IMR-90 (cell line): ENCODE measurements around the gene ZNF595. TPM values are rescaled to one million over a fixed set of nuclear protein-coding genes. Genes with fewer than 3 reads are reported as not detected.

Experiments used
- ATAC-seq: fragments of 200-7000 bp; cut with Tn5 transposase; 2 replicates; pipeline ENCODE4 v1.9.1; 2020; ENCODE audit warnings: low read depth, mild to moderate bottlenecking, moderate library complexity
- BruUV-seq: library from RNA; stranded (reverse); fragments of 400-500 nt; replicated peaks from 2 replicates; lab custom pipeline; 2021; lab: Mats Ljungman, UMichigan
- CTCF ChIA-PET: fragments of 300-600 bp; formaldehyde crosslinking; extraction: SDS; loops from one replicate; lab custom pipeline; 2021; ENCODE audit warnings: antibody characterized with exemption; lab: Yijun Ruan, JAX
- POLR2A ChIA-PET: fragments of 300-600 bp; sonication (Branson Sonifier 250); formaldehyde crosslinking; loops from one replicate; lab custom pipeline; 2022; ENCODE audit warnings: antibody characterized with exemption; ENCODE audit not compliant: unreplicated experiment; lab: Charles Lee
- DNase-seq: peaks from one replicate; pipeline ENCODE4 v3.0.0; 2013
- H2AFZ ChIP-seq: replicated peaks from 2 replicates; pipeline ENCODE3; 2013; ENCODE audit warnings: low read length, mild to moderate bottlenecking; ENCODE audit not compliant: poor library complexity
- H2AK5ac ChIP-seq: 2 replicates; pipeline ENCODE4 v1.6.1; 2013; ENCODE audit warnings: low read depth, low read length, inconsistent platforms
- H2AK9ac ChIP-seq: replicated peaks from 2 replicates; pipeline ENCODE3; 2013; ENCODE audit warnings: mild to moderate bottlenecking, low read depth, low read length, moderate library complexity; ENCODE audit not compliant: poor library complexity
- H2BK120ac ChIP-seq: 2 replicates; pipeline ENCODE4 v1.6.1; 2013; ENCODE audit warnings: low read depth, low read length, inconsistent platforms
- H2BK15ac ChIP-seq: 3 replicates; pipeline ENCODE4 v1.6.1; 2013; ENCODE audit warnings: low read depth, low read length, inconsistent platforms
- H2BK20ac ChIP-seq: 2 replicates; pipeline ENCODE4 v1.6.1; 2013; ENCODE audit warnings: low read depth, mild to moderate bottlenecking, inconsistent platforms, low read length, moderate library complexity
- H2BK5ac ChIP-seq: 2 replicates; pipeline ENCODE4 v1.6.1; 2013; ENCODE audit warnings: mild to moderate bottlenecking, low read depth, low read length, inconsistent platforms; ENCODE audit not compliant: poor library complexity, severe bottlenecking
- H3K14ac ChIP-seq: replicated peaks from 2 replicates; pipeline ENCODE4 v1.6.1; 2013; ENCODE audit warnings: low read depth, low read length, inconsistent platforms
- H3K18ac ChIP-seq: 2 replicates; pipeline ENCODE4 v1.6.1; 2013; ENCODE audit warnings: low read depth, low read length, control low read depth
- H3K23ac ChIP-seq: 2 replicates; pipeline ENCODE4 v1.6.1; 2013; ENCODE audit warnings: low read depth, low read length, inconsistent platforms
- H3K27ac ChIP-seq: 2 replicates; pipeline ENCODE4 v1.5.1; 2013; ENCODE audit warnings: mild to moderate bottlenecking, control low read depth, low read length; ENCODE audit not compliant: insufficient read depth
- H3K27me3 ChIP-seq: 2 replicates; pipeline ENCODE4 v1.6.1; 2013; ENCODE audit warnings: low read length; ENCODE audit not compliant: control insufficient read depth, insufficient read depth
- H3K36me3 ChIP-seq: 2 replicates; pipeline ENCODE4 v1.6.1; 2013; ENCODE audit warnings: low read length, mixed read lengths; ENCODE audit not compliant: control insufficient read depth, insufficient read depth
- H3K4ac ChIP-seq: 2 replicates; pipeline ENCODE4 v1.6.1; 2013; ENCODE audit warnings: low read depth, low read length, inconsistent platforms
- H3K4me1 ChIP-seq: 2 replicates; pipeline ENCODE4 v1.6.1; 2013; ENCODE audit warnings: low read length, mixed read lengths; ENCODE audit not compliant: control insufficient read depth, insufficient read depth
- H3K4me2 ChIP-seq: 2 replicates; pipeline ENCODE4 v1.6.1; 2013; ENCODE audit warnings: low read depth, mild to moderate bottlenecking, control low read depth, low read length, moderate library complexity
- H3K4me3 ChIP-seq: 2 replicates; pipeline ENCODE4 v1.5.1; 2013; ENCODE audit warnings: low read depth, mild to moderate bottlenecking, control low read depth, low read length, moderate library complexity; ENCODE audit not compliant: insufficient read depth
- H3K56ac ChIP-seq: 2 replicates; pipeline ENCODE4 v1.6.1; 2013; ENCODE audit warnings: low read length, inconsistent platforms; ENCODE audit not compliant: insufficient read depth; ENCODE audit errors: extremely low read depth
- H3K79me1 ChIP-seq, 2 experiments: 2 replicates each; pipeline ENCODE4 v1.6.1; 2013; ENCODE audit warnings: low read length in 2 of 2, inconsistent platforms in 1 of 2, low read depth in 1 of 2
- H3K9ac ChIP-seq: 2 replicates; pipeline ENCODE4 v1.6.1; 2013; ENCODE audit warnings: low read depth, low read length, control low read depth
- H3K9me1 ChIP-seq: 2 replicates; pipeline ENCODE4 v1.6.1; 2013; ENCODE audit warnings: low read length, inconsistent platforms; ENCODE audit not compliant: insufficient read depth
- H3K9me3 ChIP-seq: 2 replicates; pipeline ENCODE4 v1.6.1; 2013; ENCODE audit warnings: low read length; ENCODE audit not compliant: control insufficient read depth, insufficient read depth
- H4K20me1 ChIP-seq: 2 replicates; pipeline ENCODE4 v1.6.1; 2013; ENCODE audit warnings: low read length, inconsistent platforms; ENCODE audit not compliant: insufficient read depth
- H4K5ac ChIP-seq: 2 replicates; pipeline ENCODE4 v1.6.1; 2013; ENCODE audit warnings: mild to moderate bottlenecking, low read depth, low read length, control low read depth
- H4K8ac ChIP-seq, 2 experiments: 2 replicates each; pipeline ENCODE4 v1.6.1; 2013; ENCODE audit warnings: low read depth in 2 of 2, low read length in 2 of 2, control low read depth in 1 of 2, inconsistent platforms in 1 of 2
- H4K91ac ChIP-seq: 2 replicates; pipeline ENCODE4 v1.6.1; 2013; ENCODE audit warnings: low read depth, low read length, inconsistent platforms; ENCODE audit not compliant: insufficient read depth
- BHLHE40 ChIP-seq: fragments of 150-350 bp; IDR thresholded peaks from 2 replicates; pipeline ENCODE4 v1.6.1; 2016; ENCODE audit warnings: mild to moderate bottlenecking, low read depth, low read length
- CEBPB ChIP-seq: IDR thresholded peaks from 2 replicates; pipeline ENCODE4 v1.6.1; 2012; ENCODE audit warnings: low read depth, low read length, improper control_type of control experiment
- FOS ChIP-seq: fragments of 150-350 bp; IDR thresholded peaks from 2 replicates; pipeline ENCODE4 v1.6.1; 2016; ENCODE audit warnings: low read depth, low read length
- MAFK ChIP-seq: IDR thresholded peaks from 2 replicates; pipeline ENCODE4 v1.6.1; 2012; ENCODE audit warnings: low read depth, low read length, improper control_type of control experiment
- MAZ ChIP-seq: IDR thresholded peaks from 2 replicates; pipeline ENCODE4 v1.6.1; 2012; ENCODE audit warnings: low read depth, mild to moderate bottlenecking, low read length, improper control_type of control experiment, moderate library complexity, borderline replicate concordance
- MXI1 ChIP-seq: IDR thresholded peaks from 2 replicates; pipeline ENCODE4 v1.6.1; 2012; ENCODE audit warnings: low read depth, mild to moderate bottlenecking, low read length, moderate library complexity, borderline replicate concordance
- NFE2L2 ChIP-seq: fragments of 150-350 bp; IDR thresholded peaks from 2 replicates; pipeline ENCODE4 v1.6.1; 2016; ENCODE audit warnings: low read depth, mild to moderate bottlenecking, low read length
- POLR2A ChIP-seq: IDR thresholded peaks from 2 replicates; pipeline ENCODE4 v1.6.1; 2012; ENCODE audit warnings: mild to moderate bottlenecking, low read depth, low read length
- RAD21 ChIP-seq: IDR thresholded peaks from 2 replicates; pipeline ENCODE4 v1.6.1; 2012; ENCODE audit warnings: low read length, improper control_type of control experiment
- RCOR1 ChIP-seq: IDR thresholded peaks from 2 replicates; pipeline ENCODE4 v1.6.1; 2012; ENCODE audit warnings: mild to moderate bottlenecking, low read length, improper control_type of control experiment; ENCODE audit not compliant: insufficient replicate concordance
- RFX5 ChIP-seq: IDR thresholded peaks from 2 replicates; pipeline ENCODE4 v1.8.0; 2012; ENCODE audit warnings: low read depth, mild to moderate bottlenecking, low read length, moderate library complexity
- SMC3 ChIP-seq: fragments of 150-350 bp; IDR thresholded peaks from 2 replicates; pipeline ENCODE4 v1.6.1; 2016; ENCODE audit warnings: low read depth, mild to moderate bottlenecking, antibody characterized with exemption, low read length, moderate library complexity
- WGBS, 2 experiments: methylation state at CpG; one replicate each; pipeline versions ENCODE4 v1.1.5 to v1.1.7; 2013; ENCODE audit warnings: missing lambda C conversion rate in 2 of 2; ENCODE audit not compliant: insufficient read length in 1 of 2; ENCODE audit errors: extremely low coverage in 2 of 2; 5-methylcytosine and 5-hydroxymethylcytosine counted together
- dilution Hi-C: fragments of 300-500 bp; cut with HindIII; formaldehyde crosslinking; loops from one replicate; pipeline ENCODE4 v1.14.3; 2018; ENCODE audit warnings: low sequenced_read_pairs; ENCODE audit not compliant: unreplicated experiment
- in situ Hi-C: fragments of 300-500 bp; cut with MboI; formaldehyde crosslinking; loops from 3 replicates; pipeline ENCODE4 v1.14.3; 2019; ENCODE audit warnings: low sequenced_read_pairs, inconsistent platforms, mixed read lengths
- intact Hi-C: fragments of 100-400 bp; cut with micrococcal nuclease; formaldehyde crosslinking; loops from 2 replicates; pipeline ENCODE4 v1.10.0; 2022
- polyA plus RNA-seq, 3 experiments: library from polyadenylated mRNA; depleted of rRNA; stranded (reverse); fragments of >200 nt; gene quantifications; 2 replicates each; pipeline ENCODE4 v1.2.3, GENCODE V29; 2012; ENCODE audit warnings: low replicate concordance in 1 of 3
- total RNA-seq: library from RNA; depleted of rRNA; stranded (reverse); fragments of >200 nt; gene quantifications from 2 replicates; pipeline ENCODE4 v1.2.3, GENCODE V29; 2012
- TF ChIP-seq, protein P1 (sequence below): fragments of 150-350 bp; IDR thresholded peaks from 2 replicates; pipeline ENCODE4 v1.6.1; 2017; ENCODE audit warnings: mild to moderate bottlenecking, antibody characterized with exemption, low read length, low read depth
- TF ChIP-seq, protein P2 (sequence below): fragments of 150-350 bp; IDR thresholded peaks from 2 replicates; pipeline ENCODE4 v1.6.1; 2016; ENCODE audit warnings: low read depth, mild to moderate bottlenecking, low read length, moderate library complexity, borderline replicate concordance
- TF ChIP-seq, protein P3 (sequence below): conservative IDR thresholded peaks from 2 replicates; pipeline ENCODE4 v1.5.1; 2012; ENCODE audit warnings: mild to moderate bottlenecking, low read depth, low read length, improper control_type of control experiment

The ZNF595 gene
- total and polyA plus RNA-seq, 2 of the 4 experiments (the other 2 are of a cell fraction): 1.9 to 6.8 TPM

DNA sequence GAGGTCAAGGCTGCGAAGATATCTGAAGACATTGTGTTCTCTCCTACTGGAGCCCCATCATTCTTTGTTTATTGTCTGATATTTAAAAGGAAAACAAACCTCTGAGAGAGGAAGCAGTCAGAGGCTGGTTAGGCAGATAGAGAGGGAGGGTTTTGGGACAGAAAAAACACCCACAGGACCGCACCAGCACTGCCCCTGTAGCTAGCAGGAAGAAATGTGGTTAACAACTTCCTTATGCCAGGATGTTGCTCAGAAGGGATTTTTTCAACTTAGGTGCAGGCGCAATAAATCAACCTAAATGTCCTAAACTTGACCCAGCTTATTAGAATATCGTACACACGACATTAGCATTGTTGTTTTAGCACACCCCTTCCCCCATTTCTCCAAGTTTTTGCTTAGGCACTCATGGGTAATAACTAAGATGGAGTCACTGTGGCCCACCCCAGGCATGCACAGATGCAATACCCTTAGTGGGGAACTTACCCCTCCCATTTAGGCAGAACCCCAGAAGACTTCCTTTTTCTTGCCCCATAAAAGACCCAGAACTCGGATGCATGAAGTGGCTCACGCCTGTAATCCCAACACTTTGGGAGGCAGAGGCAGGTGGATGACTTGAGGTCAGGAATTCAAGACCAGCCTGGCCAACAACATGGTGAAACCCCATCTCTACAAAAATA, 68.4 kb downstream of the ZNF595 start:
- intact Hi-C loops (no loop called here), in situ Hi-C loops (no loop called here), dilution Hi-C loops (no loop called here)
- Histone ChIP-seq H4K8ac (no peak overlapping the region), H3K27ac (no peak overlapping the region), H2AFZ (no peak overlapping the region), H3K9me1 (no peaks in the 10 kb centered on the region), H4K91ac (no peak overlapping the region), H3K4me2 (no peak overlapping the region), H2BK5ac (no peak overlapping the region), H3K79me1 (peaks cover 6 to 13% of the 10 kb centered on the region in 2 experiments), H3K14ac (no peak overlapping the region), H3K18ac (no peak overlapping the region), H4K5ac (no peak overlapping the region), H3K9me3 (peaks cover 14% of the 10 kb centered on the region), H3K56ac (no peak overlapping the region), H2AK9ac (no peak overlapping the region), H2BK15ac (no peak overlapping the region), H3K23ac (no peak overlapping the region), H4K20me1 (0 out of 2 replicates have a peak, but pooled peaks cover 6% of the 10 kb centered on the region), H2AK5ac (no peak overlapping the region), H3K36me3 (no peaks in the 10 kb centered on the region), H2BK20ac (no peak overlapping the region), H3K4ac (no peak overlapping the region), H3K27me3 (no peaks in the 10 kb centered on the region), H3K9ac (no peak overlapping the region), H2BK120ac (no peak overlapping the region), H3K4me1 (no peaks in the 10 kb centered on the region; the same call in 1 of the 2 replicates), H3K4me3 (no peak overlapping the region)
- ChIA-PET POLR2A (no interaction called here), CTCF (no interaction called here)
- no peak for ATAC-seq
- TF ChIP-seq RAD21 (no peak), MAZ (no peak), FOS (no peak), BHLHE40 (no peak), RFX5 (no peak), CEBPB (no peak), MAFK (no peak), SMC3 (no peak), MXI1 (no peak), RCOR1 (no peak), POLR2A (no peak), NFE2L2 (no peak)
- TF ChIP-seq, protein P1, sequence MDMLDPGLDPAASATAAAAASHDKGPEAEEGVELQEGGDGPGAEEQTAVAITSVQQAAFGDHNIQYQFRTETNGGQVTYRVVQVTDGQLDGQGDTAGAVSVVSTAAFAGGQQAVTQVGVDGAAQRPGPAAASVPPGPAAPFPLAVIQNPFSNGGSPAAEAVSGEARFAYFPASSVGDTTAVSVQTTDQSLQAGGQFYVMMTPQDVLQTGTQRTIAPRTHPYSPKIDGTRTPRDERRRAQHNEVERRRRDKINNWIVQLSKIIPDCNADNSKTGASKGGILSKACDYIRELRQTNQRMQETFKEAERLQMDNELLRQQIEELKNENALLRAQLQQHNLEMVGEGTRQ: no peak
- TF ChIP-seq, protein P2, sequence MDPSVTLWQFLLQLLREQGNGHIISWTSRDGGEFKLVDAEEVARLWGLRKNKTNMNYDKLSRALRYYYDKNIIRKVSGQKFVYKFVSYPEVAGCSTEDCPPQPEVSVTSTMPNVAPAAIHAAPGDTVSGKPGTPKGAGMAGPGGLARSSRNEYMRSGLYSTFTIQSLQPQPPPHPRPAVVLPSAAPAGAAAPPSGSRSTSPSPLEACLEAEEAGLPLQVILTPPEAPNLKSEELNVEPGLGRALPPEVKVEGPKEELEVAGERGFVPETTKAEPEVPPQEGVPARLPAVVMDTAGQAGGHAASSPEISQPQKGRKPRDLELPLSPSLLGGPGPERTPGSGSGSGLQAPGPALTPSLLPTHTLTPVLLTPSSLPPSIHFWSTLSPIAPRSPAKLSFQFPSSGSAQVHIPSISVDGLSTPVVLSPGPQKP: no peak
- TF ChIP-seq, protein P3, sequence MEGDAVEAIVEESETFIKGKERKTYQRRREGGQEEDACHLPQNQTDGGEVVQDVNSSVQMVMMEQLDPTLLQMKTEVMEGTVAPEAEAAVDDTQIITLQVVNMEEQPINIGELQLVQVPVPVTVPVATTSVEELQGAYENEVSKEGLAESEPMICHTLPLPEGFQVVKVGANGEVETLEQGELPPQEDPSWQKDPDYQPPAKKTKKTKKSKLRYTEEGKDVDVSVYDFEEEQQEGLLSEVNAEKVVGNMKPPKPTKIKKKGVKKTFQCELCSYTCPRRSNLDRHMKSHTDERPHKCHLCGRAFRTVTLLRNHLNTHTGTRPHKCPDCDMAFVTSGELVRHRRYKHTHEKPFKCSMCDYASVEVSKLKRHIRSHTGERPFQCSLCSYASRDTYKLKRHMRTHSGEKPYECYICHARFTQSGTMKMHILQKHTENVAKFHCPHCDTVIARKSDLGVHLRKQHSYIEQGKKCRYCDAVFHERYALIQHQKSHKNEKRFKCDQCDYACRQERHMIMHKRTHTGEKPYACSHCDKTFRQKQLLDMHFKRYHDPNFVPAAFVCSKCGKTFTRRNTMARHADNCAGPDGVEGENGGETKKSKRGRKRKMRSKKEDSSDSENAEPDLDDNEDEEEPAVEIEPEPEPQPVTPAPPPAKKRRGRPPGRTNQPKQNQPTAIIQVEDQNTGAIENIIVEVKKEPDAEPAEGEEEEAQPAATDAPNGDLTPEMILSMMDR: no peak
- no peak for DNase-seq
- BruUV-seq: no TSS peak
- 60% methylated on average over 2 of the region's 7 CpGs; no CpG with 5 or more reads in 1 of the 2 experiments for WGBS, 2 experiments
